H1 (cell line): ENCODE measurements around the gene ANKS1A. TPM values are rescaled to one million over a fixed set of nuclear protein-coding genes. Genes with fewer than 3 reads are reported as not detected.
A peak's percentile ranks its signal among the peaks of the same experiment; 100 is the strongest.

Source experiments
- CTCF ChIA-PET: fragments of 300-600 bp; sonication (Branson Sonifier 250); formaldehyde crosslinking; loops from one replicate; lab custom pipeline; 2021; ENCODE audit not compliant: partially characterized antibody; lab: Charles Lee
- POLR2A ChIA-PET: fragments of 300-600 bp; sonication (Branson Sonifier 250); formaldehyde crosslinking; loops from one replicate; lab custom pipeline; 2021; ENCODE audit warnings: inconsistent platforms; ENCODE audit not compliant: partially characterized antibody; lab: Charles Lee
- DNase-seq, 2 experiments: peaks; one replicate each; pipeline versions ENCODE4 v3.0.0 to v3.0.0-alpha.2; 2010 to 2022; ENCODE audit warnings: low spot score in 2 of 2, low read depth in 1 of 2, mixed read lengths in 1 of 2
- FAIRE-seq: peaks from 2 replicates; lab custom pipeline; 2011; peaks lifted over from hg19 to GRCh38; lab: Jason Lieb, UNC
- H2AFZ ChIP-seq: 2 replicates; pipeline ENCODE4 v1.8.1; 2012; ENCODE audit warnings: low read length, inconsistent platforms
- H2AK5ac ChIP-seq: 2 replicates; pipeline ENCODE4 v1.6.1; 2013; ENCODE audit warnings: low read depth, low read length
- H2BK120ac ChIP-seq: replicated peaks from 2 replicates; pipeline ENCODE3; 2013; ENCODE audit warnings: low read depth, low read length, inconsistent platforms
- H2BK12ac ChIP-seq: 2 replicates; pipeline ENCODE4 v1.6.1; 2013; ENCODE audit warnings: low read depth, low read length
- H2BK15ac ChIP-seq: 2 replicates; pipeline ENCODE4 v1.6.1; 2013; ENCODE audit warnings: low read length
- H2BK20ac ChIP-seq: 2 replicates; pipeline ENCODE4 v1.6.1; 2013; ENCODE audit warnings: low read length
- H2BK5ac ChIP-seq: 2 replicates; pipeline ENCODE4 v1.6.1; 2013; ENCODE audit warnings: low read depth, low read length
- H3K14ac ChIP-seq: 2 replicates; pipeline ENCODE4 v1.6.1; 2013; ENCODE audit warnings: inconsistent platforms; ENCODE audit not compliant: insufficient read length
- H3K18ac ChIP-seq: 2 replicates; pipeline ENCODE4 v1.6.1; 2013; ENCODE audit warnings: low read length; ENCODE audit errors: extremely low read depth
- H3K23ac ChIP-seq: 2 replicates; pipeline ENCODE4 v1.6.1; 2013; ENCODE audit warnings: inconsistent platforms; ENCODE audit not compliant: insufficient read length
- H3K23me2 ChIP-seq: 2 replicates; pipeline ENCODE4 v1.6.1; 2013; ENCODE audit warnings: low read depth, low read length
- H3K27ac ChIP-seq: 2 replicates; pipeline ENCODE4 v1.6.1; 2011; ENCODE audit warnings: low read depth, low read length, inconsistent platforms
- H3K27me3 ChIP-seq, 4 experiments: replicated peaks in 1 of 4; 1 replicate in 1 of 4; 2 replicates in 3 of 4; pipeline versions ENCODE4 v1.6.1 to v1.8.1; 2011 to 2013; ENCODE audit warnings: low read length in 3 of 4, mild to moderate bottlenecking in 3 of 4, inconsistent platforms in 2 of 4, mixed read lengths in 2 of 4, moderate library complexity in 1 of 4; ENCODE audit not compliant: control insufficient read depth in 3 of 4, insufficient read depth in 3 of 4; ENCODE audit errors: extremely low read depth in 1 of 4
- H3K36me3 ChIP-seq, 4 experiments: 2 replicates each; pipeline versions ENCODE4 v1.6.1 to v1.8.1; 2011 to 2013; ENCODE audit warnings: mild to moderate bottlenecking in 4 of 4, low read length in 3 of 4, moderate library complexity in 2 of 4, control low read depth in 1 of 4, inconsistent platforms in 1 of 4; ENCODE audit not compliant: insufficient read depth in 4 of 4, control insufficient read depth in 2 of 4
- H3K4ac ChIP-seq: replicated peaks from 2 replicates; pipeline ENCODE3; 2013; ENCODE audit warnings: low read length, low read depth, mixed read lengths, inconsistent platforms; ENCODE audit not compliant: insufficient read length
- H3K4me1 ChIP-seq, 4 experiments: replicated peaks in 1 of 4; 1 replicate in 1 of 4; 2 replicates in 3 of 4; pipeline versions ENCODE4 v1.6.1 to v1.8.1; 2011 to 2013; ENCODE audit warnings: low read length in 3 of 4, inconsistent platforms in 2 of 4, mixed read lengths in 1 of 4; ENCODE audit not compliant: insufficient read depth in 4 of 4, control insufficient read depth in 3 of 4
- H3K4me2 ChIP-seq, 2 experiments: 2 replicates each; pipeline versions ENCODE4 v1.6.1 to v1.8.1; 2011 to 2013; ENCODE audit warnings: low read depth in 2 of 2, low read length in 2 of 2, control low read depth in 1 of 2, inconsistent platforms in 1 of 2, mild to moderate bottlenecking in 1 of 2; ENCODE audit not compliant: insufficient read depth in 1 of 2
- H3K4me3 ChIP-seq, 4 experiments: fragments of 200-600, 300-600 bp in 1 of 4; sonication (generic), shearing (Covaris generic), sonication (Bioruptor Twin) in 1 of 4; 2 replicates each; pipeline versions ENCODE4 v1.5.1 to v1.8.1; 2011 to 2016; ENCODE audit warnings: low read length in 4 of 4, low read depth in 3 of 4, control low read depth in 2 of 4, inconsistent platforms in 2 of 4, mild to moderate bottlenecking in 2 of 4, mixed read lengths in 1 of 4, moderate library complexity in 1 of 4; ENCODE audit not compliant: insufficient read depth in 2 of 4; ENCODE audit errors: extremely low read depth in 1 of 4
- H3K56ac ChIP-seq: replicated peaks from 2 replicates; pipeline ENCODE3; 2013; ENCODE audit warnings: low read depth, mild to moderate bottlenecking, mixed read lengths, low read length, inconsistent platforms; ENCODE audit not compliant: insufficient read length
- H3K79me1 ChIP-seq: 2 replicates; pipeline ENCODE4 v1.6.1; 2013; ENCODE audit warnings: low read depth, low read length, control low read depth
- H3K79me2 ChIP-seq, 2 experiments: 2 replicates each; pipeline versions ENCODE4 v1.6.1 to v1.8.1; 2012 to 2013; ENCODE audit warnings: low read length in 2 of 2, mild to moderate bottlenecking in 2 of 2, inconsistent platforms in 1 of 2; ENCODE audit not compliant: insufficient read depth in 2 of 2, control insufficient read depth in 1 of 2
- H3K9ac ChIP-seq, 4 experiments: replicated peaks in 1 of 4; 1 replicate in 1 of 4; 2 replicates in 3 of 4; pipeline versions ENCODE4 v1.6.1 to v1.8.1; 2011 to 2013; ENCODE audit warnings: low read depth in 3 of 4, low read length in 3 of 4, control low read depth in 2 of 4, mild to moderate bottlenecking in 2 of 4, moderate library complexity in 2 of 4, inconsistent platforms in 1 of 4; ENCODE audit errors: extremely low read depth in 1 of 4
- H3K9me3 ChIP-seq, 2 experiments: 2 replicates each; pipeline versions ENCODE4 v1.6.1 to v1.8.1; 2012 to 2013; ENCODE audit warnings: mild to moderate bottlenecking in 2 of 2, moderate library complexity in 2 of 2, control low read depth in 1 of 2, inconsistent platforms in 1 of 2, low read depth in 1 of 2, low read length in 1 of 2, mixed read lengths in 1 of 2; ENCODE audit not compliant: insufficient read depth in 2 of 2
- H4K20me1 ChIP-seq, 2 experiments: replicated peaks in 1 of 2; 2 replicates each; pipeline versions ENCODE3 to v1.8.1; 2011 to 2013; ENCODE audit warnings: inconsistent platforms in 2 of 2, low read length in 2 of 2, mild to moderate bottlenecking in 1 of 2; ENCODE audit not compliant: insufficient read depth in 2 of 2, control insufficient read depth in 1 of 2
- H4K5ac ChIP-seq: 2 replicates; pipeline ENCODE4 v1.6.1; 2013; ENCODE audit warnings: low read length, low read depth, mixed read lengths, inconsistent platforms; ENCODE audit not compliant: insufficient read length
- H4K8ac ChIP-seq: 2 replicates; pipeline ENCODE4 v1.8.0; 2013; ENCODE audit warnings: mild to moderate bottlenecking, moderate library complexity, low read length, inconsistent platforms; ENCODE audit not compliant: insufficient read depth; ENCODE audit errors: extremely low read depth
- H4K91ac ChIP-seq: replicated peaks from 2 replicates; pipeline ENCODE3; 2013; ENCODE audit warnings: low read length, mixed read lengths, inconsistent platforms; ENCODE audit not compliant: insufficient read length
- BACH1 ChIP-seq: IDR thresholded peaks from 2 replicates; pipeline ENCODE4 v1.6.1; 2012; ENCODE audit warnings: low read length, improper control_type of control experiment
- CEBPB ChIP-seq: IDR thresholded peaks from 2 replicates; pipeline ENCODE4 v1.6.1; 2012; ENCODE audit warnings: low read depth, low read length
- RFX5 ChIP-seq: IDR thresholded peaks from 2 replicates; pipeline ENCODE4 v1.6.1; 2011; ENCODE audit warnings: low read depth, low read length, improper control_type of control experiment, borderline replicate concordance
- SP1 ChIP-seq: IDR thresholded peaks from 2 replicates; pipeline ENCODE4 v1.6.1; 2011; ENCODE audit warnings: low read depth, low read length
- SP4 ChIP-seq: IDR thresholded peaks from 2 replicates; pipeline ENCODE4 v1.6.1; 2012; ENCODE audit warnings: low read length, inconsistent platforms
- whole genome bisulfite sequencing, 2 experiments: shearing (Covaris generic) in 1 of 2; methylation state at CpG; one replicate each; pipeline versions ENCODE4 v1.1.6 to v1.1.7; 2013 to 2015; ENCODE audit warnings: low lambda C conversion rate in 2 of 2, mixed read lengths in 2 of 2, inconsistent platforms in 1 of 2, low coverage in 1 of 2, missing lambda C conversion rate in 1 of 2; ENCODE audit not compliant: insufficient replicate concordance in 2 of 2, insufficient coverage in 1 of 2, insufficient read length in 1 of 2; ENCODE audit errors: extremely low coverage in 1 of 2, missing lambda C conversion rate in 1 of 2; 5-methylcytosine and 5-hydroxymethylcytosine counted together
- polyA plus RNA-seq, 7 experiments: library from polyadenylated mRNA; depleted of rRNA in 3 of 7; stranded (reverse) in 5 of 7; unstranded in 2 of 7; fragments of >200 nt in 5 of 7; fragments of 200-250 nt in 2 of 7; gene quantifications; 1 replicate in 5 of 7; 2 replicates in 1 of 7; 4 replicates in 1 of 7; pipeline versions ENCODE4 v1.2.1 to v1.2.3, GENCODE V29; 2011 to 2013; ENCODE audit warnings: missing spikeins in 2 of 7, mixed read lengths in 2 of 7
- total RNA-seq: library from RNA; stranded (reverse); fragmentation: NEBNext Ultra II Directional; extraction: Animal tissue kit (Norgen Biotek cat#: 25700); gene quantifications from 2 replicates; pipeline ENCODE4 v1.2.1, GENCODE V29; 2021

Gene ANKS1A
- total and polyA plus RNA-seq, 2 of the 8 experiments (the other 6 are each of a cell fraction or from before 2014, with no cell fraction given): 9.8 to 30.9 TPM

- Histone ChIP-seq H3K9me3 (no peaks in the 10 kb centered on the region), H2BK15ac (no peak overlapping the region), H4K8ac (no peak overlapping the region), H4K91ac (no peak overlapping the region), H3K23ac (no peak overlapping the region), H3K79me2 (no peaks in the 10 kb centered on the region), H3K4me2 (no peak overlapping the region), H3K4ac (no peak overlapping the region), H2BK120ac (no peak overlapping the region), H3K56ac (no peak overlapping the region), H3K4me3 (no peak overlapping the region), H3K27me3 (no peaks in the 10 kb centered on the region), H2BK20ac (no peak overlapping the region), H3K79me1 (no peaks in the 10 kb centered on the region), H3K14ac (no peak overlapping the region), H3K4me1 (peaks cover 0 to 10% (median 4%) of the 10 kb centered on the region in 4 experiments; a peak in 3 of 7 replicates), H3K9ac (no peak overlapping the region), H2AFZ (no peak overlapping the region), H2AK5ac (peak overlapping the region; percentile 39; the same call in 1 of the 2 replicates), H3K18ac (no peak overlapping the region), H4K20me1 (peaks cover 0 to 3% of the 10 kb centered on the region in 2 experiments), H4K5ac (no peak overlapping the region), H3K23me2 (no peaks in the 10 kb centered on the region), H3K27ac (no peak overlapping the region), H2BK12ac (0 out of 2 replicates have a peak overlapping the region, but pooled peaks have one; percentile 75), H2BK5ac (peak overlapping the region; percentile 75), H3K36me3 (peaks cover 3 to 16% (median 11%) of the 10 kb centered on the region in 4 experiments)
- FAIRE-seq (no peak), DNase-seq (no peak)
- CTCF ChIA-PET: interaction anchor here (1.0 to 2.4 kb wide), 4 partner anchors 14 to 126 kb away, joined by 3 to 7 read pairs (median 4); no protein-coding TSS in a partner anchor
- POLR2A ChIA-PET: interaction anchor here (0.6 kb wide), 1 partner anchor 264 kb away, joined by 3 read pairs; no protein-coding TSS in a partner anchor
- 86% methylated on average over 19 of the region's 19 CpGs; no CpG with 5 or more reads in 1 of the 2 experiments for WGBS, 2 experiments
- no peak for TF ChIP-seq CEBPB
- no peak for TF ChIP-seq BACH1
- no peak for TF ChIP-seq SP4
- no peak for TF ChIP-seq RFX5
- no peak for TF ChIP-seq SP1
These were observed 193.1 kb downstream of the ANKS1A start for GRCh38 chr6:35082046-35082732.
